HepG2 (cell line): Measurements from ENCODE around the gene HAP1. TPM values are rescaled to one million over a fixed set of nuclear protein-coding genes. Genes with fewer than 3 reads are reported as not detected.

Experiments
- KLF6 ChIP-seq: IDR thresholded peaks from 2 replicates; pipeline ENCODE4 v1.8.0; 2016; ENCODE audit warnings: missing biosample characterization, missing genetic modification reagents
- MTF1 ChIP-seq: sonication (generic); formaldehyde crosslinking; IDR thresholded peaks from 2 replicates; pipeline ENCODE4 v1.5.0; 2020; ENCODE audit warnings: missing genetic modification reagents
- MXD4 ChIP-seq: IDR thresholded peaks from 2 replicates; pipeline ENCODE4 v1.6.1; 2016; ENCODE audit warnings: mild to moderate bottlenecking, missing biosample characterization, missing genetic modification reagents
- PHB2 ChIP-seq: fragments of 450-650 bp; IDR thresholded peaks from 2 replicates; pipeline ENCODE4 v1.6.1; 2018; ENCODE audit not compliant: partially characterized antibody
- POLR2A ChIP-seq, 2 experiments: IDR thresholded peaks; 2 replicates each; pipeline ENCODE4 v1.6.1; 2011; ENCODE audit warnings: low read depth in 2 of 2, low read length in 2 of 2, mild to moderate bottlenecking in 1 of 2, moderate library complexity in 1 of 2; ENCODE audit not compliant: insufficient read depth in 1 of 2
- TFDP1 ChIP-seq: IDR thresholded peaks from 2 replicates; pipeline ENCODE4 v1.6.1; 2016; ENCODE audit warnings: missing compliant biosample characterization, missing genetic modification reagents, borderline replicate concordance
- TOPORS ChIP-seq: sonication (generic); formaldehyde crosslinking; IDR thresholded peaks from 2 replicates; pipeline ENCODE4 v1.8.0; 2023; ENCODE audit warnings: mild to moderate bottlenecking, missing genetic modification reagents
- ZBTB46 ChIP-seq: sonication (generic); formaldehyde crosslinking; IDR thresholded peaks from 2 replicates; pipeline ENCODE4 v1.4.0; 2020; ENCODE audit warnings: mild to moderate bottlenecking, missing genetic modification reagents, borderline replicate concordance
- ZNF607 ChIP-seq: sonication (generic); formaldehyde crosslinking; IDR thresholded peaks from 2 replicates; pipeline ENCODE4 v1.5.1; 2020; ENCODE audit warnings: missing genetic modification reagents, mild to moderate bottlenecking, borderline replicate concordance
- polyA plus RNA-seq, 8 experiments: library from polyadenylated mRNA; depleted of rRNA in 3 of 8; stranded (reverse) in 7 of 8; unstranded in 1 of 8; fragments of >200 nt; fragmentation: Illumina TruSeq in 4 of 8; extraction: Trizol in 4 of 8; gene quantifications; 2 replicates each; pipeline versions ENCODE4 v1.2.1 to v1.2.3, GENCODE V29; 2011 to 2016; ENCODE audit warnings: low read depth in 4 of 8, missing spikeins in 1 of 8, mixed read lengths in 1 of 8; ENCODE audit not compliant: insufficient read depth in 1 of 8
- total RNA-seq, 5 experiments: library from RNA; depleted of rRNA; stranded (reverse); fragments of >200 nt; fragmentation: Illumina TruSeq; extraction: Trizol; gene quantifications; 2 replicates each; pipeline ENCODE4 v1.2.3, GENCODE V29; 2016; ENCODE audit warnings: low read depth in 1 of 5

HAP1 gene
- total and polyA plus RNA-seq, 2 of the 13 experiments (the other 11 are each of a cell fraction or from before 2014, with no cell fraction given), result 0.07 TPM

DNA sequence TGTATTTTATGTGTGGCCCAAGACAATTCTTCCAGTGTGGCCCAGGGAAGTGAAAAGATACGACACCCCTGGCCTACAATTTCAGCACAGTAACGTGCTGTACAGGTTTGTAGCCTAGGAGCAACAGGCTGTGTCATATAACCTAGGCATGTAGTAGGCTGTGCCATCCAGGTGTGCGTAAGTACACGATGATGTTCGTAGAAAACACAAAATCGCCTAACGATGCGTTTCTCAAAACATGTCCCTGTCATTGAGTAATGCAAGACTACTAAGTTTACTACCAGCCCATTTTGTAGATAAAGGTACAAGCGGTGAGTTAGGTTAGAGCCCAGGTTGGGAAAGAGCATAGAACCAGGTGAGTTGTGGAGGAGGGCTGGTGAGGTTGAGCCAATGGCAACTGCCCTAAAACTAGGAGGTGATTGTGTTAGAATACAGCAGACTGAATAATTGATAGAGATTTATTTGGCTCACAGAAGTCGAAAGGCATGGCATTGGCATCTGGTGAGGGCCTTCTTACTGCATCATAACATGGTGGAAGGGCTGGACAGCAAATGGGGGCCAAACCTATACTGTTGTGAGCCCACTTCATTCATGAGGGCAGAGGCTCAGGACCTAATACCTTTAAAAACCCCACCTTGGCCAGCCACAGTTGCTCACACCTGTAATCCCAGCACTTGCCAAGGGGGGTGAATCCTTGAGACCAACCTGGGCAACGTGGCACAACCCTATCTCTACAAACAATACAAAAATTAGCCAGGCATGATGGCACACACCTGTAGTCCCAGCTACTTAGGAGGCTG, 41.5 kb downstream of the HAP1 start (continued):
- TF ChIP-seq ZBTB46 (CRISPR knock-in tag) (no peak), MTF1 (CRISPR knock-in tag) (no peak), MXD4 (CRISPR knock-in tag) (0 out of 2 replicates have a peak, but pooled peaks have one; percentile 25), TFDP1 (peak; percentile 16; the same call in 1 of the 2 replicates), POLR2A (IDR thresholded peaks at IDR 0.05; ENCODE audit: insufficient read depth in 1 of 2, low read depth in 2 of 2, low read length in 2 of 2) (peak; percentile 28 to 77; a peak in 3 of 4 replicates), ZNF607 (0 out of 2 replicates have a peak, but pooled peaks have one; percentile 17), KLF6 (CRISPR knock-in tag) (no peak), TOPORS (CRISPR knock-in tag) (0 out of 2 replicates have a peak, but pooled peaks have one; percentile 11), PHB2 (no peak)
- TF ChIP-seq, all 625 proteins: peak for 43
